Activated CD8-positive, alpha-beta T cell treated with anti-CD3 and anti-CD28 coated beads for 36 hours (primary cell): ENCODE results near the gene TGFB2. TPM values are rescaled to one million over a fixed set of nuclear protein-coding genes. Genes with fewer than 3 reads are reported as not detected.

ENCODE experiments used
- ATAC-seq: fragments of 200-7000 bp; cut with Tn5 transposase; one replicate; pipeline ENCODE4 v1.10.0; 2021; ENCODE audit warnings: mild to moderate bottlenecking, moderate library complexity
- CTCF ChIA-PET: fragments of 350-600 bp; sonication (Branson Sonifier 250); formaldehyde crosslinking; loops from one replicate; lab custom pipeline; 2021; ENCODE audit warnings: antibody characterized with exemption; lab: Charles Lee
- POLR2A ChIA-PET: fragments of 350-600 bp; sonication (Branson Sonifier 250); formaldehyde crosslinking; loops from one replicate; lab custom pipeline; 2021; ENCODE audit warnings: antibody characterized with exemption; lab: Charles Lee
- DNase-seq: peaks from one replicate; pipeline ENCODE4 v3.0.0-alpha.2; 2020
- H3K27ac Mint-ChIP-seq: one replicate; pipeline ENCODE4 v1.8.0; 2021; ENCODE audit warnings: mild to moderate bottlenecking, mixed read lengths
- H3K27me3 Mint-ChIP-seq: one replicate; pipeline ENCODE4 v1.8.0; 2021; ENCODE audit warnings: mixed read lengths
- H3K36me3 Mint-ChIP-seq: one replicate; pipeline ENCODE4 v1.8.0; 2021; ENCODE audit warnings: low read depth, mixed read lengths
- H3K4me1 Mint-ChIP-seq: one replicate; pipeline ENCODE4 v1.8.0; 2021; ENCODE audit warnings: low read depth, mixed read lengths
- H3K4me3 Mint-ChIP-seq: one replicate; pipeline ENCODE4 v1.8.0; 2021; ENCODE audit warnings: mild to moderate bottlenecking, moderate library complexity, mixed read lengths
- H3K9me3 Mint-ChIP-seq: one replicate; pipeline ENCODE4 v1.8.0; 2021; ENCODE audit warnings: mixed read lengths
- intact Hi-C: fragments of 100-400 bp; cut with micrococcal nuclease; formaldehyde crosslinking; loops from one replicate; pipeline ENCODE4 v1.10.0; 2022
- total RNA-seq, 2 experiments: library from RNA; stranded (reverse); gene quantifications; one replicate each; pipeline ENCODE4 v1.2.3, GENCODE V29; 2021
- TF ChIP-seq, protein P1 (sequence below): fragments of 200-600 bp; IDR thresholded peaks from one replicate; pipeline ENCODE4 v1.8.0; 2022; ENCODE audit warnings: antibody characterized with exemption, mild to moderate bottlenecking

Gene TGFB2
- total RNA-seq, 2 experiments from 2014 or later, result not detected

- Mint-ChIP-seq H3K4me1 (no peaks in the 10 kb centered on the region), H3K27ac (no peak overlapping the region), H3K27me3 (peaks cover 3% of the 10 kb centered on the region), H3K36me3 (no peaks in the 10 kb centered on the region), H3K4me3 (no peak overlapping the region), H3K9me3 (no peaks in the 10 kb centered on the region)
- intact Hi-C loops, result no loop called here
- CTCF ChIA-PET, result interaction anchor here (0.9 to 1.3 kb wide), 2 partner anchors 13 to 24 kb away, joined by 3 to 5 read pairs; no protein-coding TSS in a partner anchor
- no peak for ATAC-seq
- TF ChIP-seq, protein P1, sequence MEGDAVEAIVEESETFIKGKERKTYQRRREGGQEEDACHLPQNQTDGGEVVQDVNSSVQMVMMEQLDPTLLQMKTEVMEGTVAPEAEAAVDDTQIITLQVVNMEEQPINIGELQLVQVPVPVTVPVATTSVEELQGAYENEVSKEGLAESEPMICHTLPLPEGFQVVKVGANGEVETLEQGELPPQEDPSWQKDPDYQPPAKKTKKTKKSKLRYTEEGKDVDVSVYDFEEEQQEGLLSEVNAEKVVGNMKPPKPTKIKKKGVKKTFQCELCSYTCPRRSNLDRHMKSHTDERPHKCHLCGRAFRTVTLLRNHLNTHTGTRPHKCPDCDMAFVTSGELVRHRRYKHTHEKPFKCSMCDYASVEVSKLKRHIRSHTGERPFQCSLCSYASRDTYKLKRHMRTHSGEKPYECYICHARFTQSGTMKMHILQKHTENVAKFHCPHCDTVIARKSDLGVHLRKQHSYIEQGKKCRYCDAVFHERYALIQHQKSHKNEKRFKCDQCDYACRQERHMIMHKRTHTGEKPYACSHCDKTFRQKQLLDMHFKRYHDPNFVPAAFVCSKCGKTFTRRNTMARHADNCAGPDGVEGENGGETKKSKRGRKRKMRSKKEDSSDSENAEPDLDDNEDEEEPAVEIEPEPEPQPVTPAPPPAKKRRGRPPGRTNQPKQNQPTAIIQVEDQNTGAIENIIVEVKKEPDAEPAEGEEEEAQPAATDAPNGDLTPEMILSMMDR, result no peak
- POLR2A ChIA-PET, result no interaction called here
- no peak for DNase-seq
Measured at GRCh38 chr1:218362418-218363076, 17.4 kb downstream of the TGFB2 start.

DNA sequence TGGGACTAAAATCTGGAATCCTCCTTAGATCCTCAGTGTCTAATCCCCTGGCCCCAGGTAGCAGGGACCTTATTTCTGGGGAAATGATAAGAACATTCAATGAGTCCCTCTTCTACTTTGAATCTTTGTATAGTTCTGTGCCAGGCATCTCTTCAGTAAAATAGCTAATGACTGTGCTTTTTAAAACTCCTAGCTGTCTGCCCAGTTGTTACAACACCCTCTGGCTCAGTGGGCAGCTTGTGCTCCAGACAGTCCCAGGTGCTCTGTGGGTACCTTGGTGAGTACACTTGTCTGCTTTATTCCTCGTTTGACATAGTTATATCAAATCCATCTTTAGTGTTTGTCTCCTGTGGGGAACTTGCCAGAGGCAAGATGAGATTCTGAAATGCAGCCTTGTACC lies 18.0 kb downstream of the TGFB2 start:
- CTCF ChIA-PET, result interaction anchor here (0.9 to 1.5 kb wide), 3 partner anchors 14 to 24 kb away, joined by 3 to 6 read pairs (median 5); no protein-coding TSS in a partner anchor

DNA sequence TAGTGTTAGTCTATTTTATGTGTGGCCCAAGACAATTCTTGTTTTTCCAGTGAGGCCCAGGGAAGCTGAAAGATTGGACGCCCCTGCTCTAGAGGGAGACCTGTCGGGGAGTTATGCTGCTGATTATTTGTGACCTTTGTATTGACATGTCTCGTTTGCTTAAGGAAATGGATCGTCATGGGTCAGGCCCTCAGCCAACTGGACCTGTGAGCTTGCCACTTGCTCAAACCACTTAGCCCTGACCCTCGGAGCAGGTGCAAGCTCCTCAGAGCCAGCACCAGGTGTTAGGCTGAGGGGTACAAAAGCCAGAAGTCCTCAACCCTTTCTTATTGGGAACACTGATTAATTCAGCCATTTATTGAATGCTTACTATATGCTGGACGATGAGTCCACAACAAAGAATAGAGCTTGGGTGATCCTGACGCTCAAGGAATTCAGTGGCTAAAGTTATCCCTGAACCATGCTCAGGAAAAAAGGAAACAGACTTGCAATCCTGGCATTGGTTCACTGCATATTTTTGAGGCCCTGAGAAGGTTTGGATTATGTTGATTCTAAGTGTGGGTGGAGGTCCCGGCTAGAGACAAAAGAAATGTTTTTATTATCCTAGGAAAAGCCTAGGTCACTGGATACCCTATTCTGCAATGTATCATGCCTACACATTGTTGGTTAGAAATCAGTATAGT lies 19.0 kb downstream of the TGFB2 start:
- TF ChIP-seq, protein P1, result no peak
- peaks cover 4% of the 10 kb centered on the region for H3K27me3 Mint-ChIP-seq
- ATAC-seq (no peak), DNase-seq (no peak)
- H3K4me3 Mint-ChIP-seq, result no peak overlapping the region
- H3K27ac Mint-ChIP-seq, result no peak overlapping the region
- no peaks in the 10 kb centered on the region for H3K9me3 Mint-ChIP-seq
- H3K36me3 Mint-ChIP-seq, result no peaks in the 10 kb centered on the region
- no peaks in the 10 kb centered on the region for H3K4me1 Mint-ChIP-seq
- intact Hi-C loops, result no loop called here
- ChIA-PET CTCF (interaction anchor here (1.1 to 1.5 kb wide), 4 partner anchors 13 to 25 kb away, joined by 3 to 6 read pairs (median 4); partner anchors contain the start of gene TGFB2), POLR2A (interaction anchor here (1.4 kb wide), 1 partner anchor 13 kb away, joined by 3 read pairs; no protein-coding TSS in a partner anchor)

More for the DNA sequence above, 18.0 kb downstream of the TGFB2 start:
- TF ChIP-seq, protein P1, result no peak
- DNase-seq (no peak), ATAC-seq (no peak)
- POLR2A ChIA-PET, result no interaction called here
- H3K9me3 Mint-ChIP-seq, result no peaks in the 10 kb centered on the region
- H3K36me3 Mint-ChIP-seq, result no peaks in the 10 kb centered on the region
- intact Hi-C loops, result no loop called here
- peaks cover 1% of the 10 kb centered on the region for H3K27me3 Mint-ChIP-seq
- no peak overlapping the region for H3K27ac Mint-ChIP-seq
- no peaks in the 10 kb centered on the region for H3K4me1 Mint-ChIP-seq
- H3K4me3 Mint-ChIP-seq, result no peak overlapping the region

DNA sequence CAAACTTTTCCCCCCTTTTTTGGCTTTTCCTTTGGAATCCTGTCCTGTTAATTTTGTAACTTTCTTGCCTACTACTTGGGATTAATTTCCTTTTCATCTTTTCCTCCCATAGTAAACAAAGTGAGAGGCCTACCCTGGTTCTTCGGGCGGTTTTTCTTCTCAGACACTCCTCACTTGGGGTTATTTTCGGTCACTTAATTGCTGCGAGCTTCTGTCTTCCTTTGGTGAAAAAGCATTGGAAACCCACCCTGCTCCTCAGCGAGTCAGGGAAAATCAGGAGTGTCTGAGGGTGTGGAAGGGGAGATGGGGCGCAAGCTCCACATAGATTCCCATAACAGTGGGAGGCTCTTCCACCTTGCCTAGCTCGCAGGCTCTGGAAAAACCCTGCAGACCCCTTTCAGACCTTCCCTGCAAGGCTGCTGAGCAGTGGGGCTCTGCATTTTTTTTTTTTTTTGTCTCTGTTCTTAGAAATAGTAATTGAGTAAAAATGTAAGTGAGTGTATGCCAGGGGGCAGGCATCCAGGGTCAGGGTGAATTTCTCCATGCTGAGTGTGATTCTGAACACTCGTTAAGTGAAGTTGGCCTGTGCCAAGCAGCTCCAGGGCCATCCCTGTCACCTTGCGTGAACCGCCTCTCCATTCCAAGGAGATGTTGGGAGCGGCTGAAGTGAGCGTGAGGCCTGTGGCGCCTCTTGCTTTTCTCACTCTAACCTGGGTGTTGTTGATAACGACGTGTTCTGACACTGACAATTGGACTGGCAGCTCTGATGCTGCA lies 20.3 kb downstream of the TGFB2 start:
- DNase-seq, result no peak
- ATAC-seq, result no peak
- Mint-ChIP-seq H3K4me1 (no peaks in the 10 kb centered on the region), H3K27me3 (peaks cover 3% of the 10 kb centered on the region), H3K27ac (no peak overlapping the region), H3K9me3 (no peaks in the 10 kb centered on the region), H3K36me3 (no peaks in the 10 kb centered on the region), H3K4me3 (no peak overlapping the region)
- ChIA-PET POLR2A (interaction anchor here (1.3 kb wide), 1 partner anchor 12 kb away, joined by 4 read pairs; no protein-coding TSS in a partner anchor), CTCF (interaction anchor here (1.1 to 1.2 kb wide), 2 partner anchors 11 kb away, joined by 3 to 4 read pairs; no protein-coding TSS in a partner anchor)
- intact Hi-C loops, result no loop called here
- TF ChIP-seq, protein P1, result no peak
